CD4-positive, alpha-beta T cell treated with Interleukin-15 for 4 hours (primary cell): Measurements from ENCODE around the gene SGSM1.
A peak's percentile ranks its signal among the peaks of the same experiment; 100 is the strongest.

Experiments
- DNase-seq: peaks from one replicate; pipeline ENCODE4 v3.0.0-alpha.2; 2020; ENCODE audit warnings: low spot score

SGSM1 gene, protein sequence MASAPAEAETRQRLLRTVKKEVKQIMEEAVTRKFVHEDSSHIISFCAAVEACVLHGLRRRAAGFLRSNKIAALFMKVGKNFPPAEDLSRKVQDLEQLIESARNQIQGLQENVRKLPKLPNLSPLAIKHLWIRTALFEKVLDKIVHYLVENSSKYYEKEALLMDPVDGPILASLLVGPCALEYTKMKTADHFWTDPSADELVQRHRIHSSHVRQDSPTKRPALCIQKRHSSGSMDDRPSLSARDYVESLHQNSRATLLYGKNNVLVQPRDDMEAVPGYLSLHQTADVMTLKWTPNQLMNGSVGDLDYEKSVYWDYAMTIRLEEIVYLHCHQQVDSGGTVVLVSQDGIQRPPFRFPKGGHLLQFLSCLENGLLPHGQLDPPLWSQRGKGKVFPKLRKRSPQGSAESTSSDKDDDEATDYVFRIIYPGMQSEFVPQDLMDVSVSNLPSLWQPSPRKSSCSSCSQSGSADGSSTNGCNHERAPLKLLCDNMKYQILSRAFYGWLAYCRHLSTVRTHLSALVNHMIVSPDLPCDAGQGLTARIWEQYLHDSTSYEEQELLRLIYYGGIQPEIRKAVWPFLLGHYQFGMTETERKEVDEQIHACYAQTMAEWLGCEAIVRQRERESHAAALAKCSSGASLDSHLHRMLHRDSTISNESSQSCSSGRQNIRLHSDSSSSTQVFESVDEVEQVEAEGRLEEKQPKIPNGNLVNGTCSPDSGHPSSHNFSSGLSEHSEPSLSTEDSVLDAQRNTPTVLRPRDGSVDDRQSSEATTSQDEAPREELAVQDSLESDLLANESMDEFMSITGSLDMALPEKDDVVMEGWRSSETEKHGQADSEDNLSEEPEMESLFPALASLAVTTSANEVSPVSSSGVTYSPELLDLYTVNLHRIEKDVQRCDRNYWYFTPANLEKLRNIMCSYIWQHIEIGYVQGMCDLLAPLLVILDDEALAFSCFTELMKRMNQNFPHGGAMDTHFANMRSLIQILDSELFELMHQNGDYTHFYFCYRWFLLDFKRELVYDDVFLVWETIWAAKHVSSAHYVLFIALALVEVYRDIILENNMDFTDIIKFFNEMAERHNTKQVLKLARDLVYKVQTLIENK

DNA sequence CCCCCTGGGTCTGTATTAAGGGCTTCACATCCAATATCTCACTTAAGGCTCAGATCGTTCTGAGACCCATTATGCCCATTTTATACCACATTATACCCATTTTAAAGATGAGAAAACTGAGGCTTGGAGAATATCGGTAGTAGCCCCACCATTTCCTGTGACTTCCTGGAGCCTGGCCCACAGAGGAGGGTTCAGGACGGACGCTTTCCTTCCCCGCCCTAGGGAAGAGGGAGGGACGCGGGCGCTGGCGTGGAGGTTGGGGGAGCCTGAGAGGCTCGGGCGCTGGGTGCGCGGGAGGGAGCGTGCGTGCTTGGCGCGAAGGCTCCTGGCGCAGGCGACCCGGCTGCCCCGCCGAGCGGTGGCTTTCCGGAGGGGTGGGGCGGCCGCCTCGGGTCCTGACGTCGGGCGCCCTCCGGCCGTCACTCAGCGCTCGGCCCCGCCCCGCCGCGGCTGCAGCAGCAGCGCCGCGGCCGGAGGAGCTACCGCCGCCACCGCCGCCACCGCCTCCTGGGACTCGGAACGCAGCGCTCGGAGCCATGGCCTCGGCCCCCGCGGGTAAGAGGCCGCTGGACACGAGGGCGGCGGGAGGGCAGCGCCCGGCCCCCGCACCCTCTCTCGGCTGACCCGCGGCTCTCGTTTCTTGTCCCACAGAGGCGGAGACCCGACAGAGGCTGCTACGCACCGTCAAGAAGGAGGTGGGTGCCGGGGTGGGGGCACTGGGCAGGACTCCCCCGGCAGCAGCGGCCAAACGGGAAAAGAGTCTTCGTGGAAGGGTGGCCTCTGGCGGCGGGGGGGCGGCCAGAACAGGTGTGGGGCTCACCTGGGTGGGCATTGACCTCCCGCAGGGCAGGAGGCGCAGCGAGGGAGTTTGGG lies at the start of gene SGSM1:
Gene SGSM1 (plus strand): TSS at position 422 of the 873 bp plus-strand sequence. CDS start 115 bp downstream, at position 537.
- DNase-seq: peak; percentile 60

DNA sequence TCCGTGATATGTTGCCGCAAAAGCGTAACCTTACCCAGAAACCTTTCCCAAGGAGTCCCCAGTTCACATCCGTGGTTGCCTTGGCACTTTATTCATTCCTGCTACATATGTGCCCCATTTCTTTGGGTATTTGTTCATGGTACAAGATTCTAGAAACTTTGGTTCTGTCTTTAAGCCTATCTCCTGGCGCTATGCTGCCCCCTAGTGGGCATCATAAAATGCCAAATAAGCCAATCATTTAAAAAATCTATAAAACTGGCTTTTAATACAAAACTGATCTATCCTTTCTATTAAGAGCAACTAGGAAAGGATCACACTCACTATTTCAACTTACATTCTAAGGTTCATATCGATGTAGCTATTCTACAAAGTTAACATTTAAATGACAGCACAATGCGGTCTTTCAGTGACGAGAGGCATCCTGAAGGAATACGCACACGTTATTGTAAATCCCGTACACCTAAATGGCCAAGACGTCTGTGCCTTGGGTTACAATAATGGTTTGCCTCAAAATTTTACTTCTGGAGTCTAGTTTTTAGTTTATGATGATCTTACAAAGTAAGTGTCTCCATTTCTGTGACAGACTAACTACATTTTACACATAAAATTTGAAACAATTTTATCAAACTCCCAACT lies 47.7 kb upstream of the SGSM1 start:
- DNase-seq: peak; percentile 48

DNA sequence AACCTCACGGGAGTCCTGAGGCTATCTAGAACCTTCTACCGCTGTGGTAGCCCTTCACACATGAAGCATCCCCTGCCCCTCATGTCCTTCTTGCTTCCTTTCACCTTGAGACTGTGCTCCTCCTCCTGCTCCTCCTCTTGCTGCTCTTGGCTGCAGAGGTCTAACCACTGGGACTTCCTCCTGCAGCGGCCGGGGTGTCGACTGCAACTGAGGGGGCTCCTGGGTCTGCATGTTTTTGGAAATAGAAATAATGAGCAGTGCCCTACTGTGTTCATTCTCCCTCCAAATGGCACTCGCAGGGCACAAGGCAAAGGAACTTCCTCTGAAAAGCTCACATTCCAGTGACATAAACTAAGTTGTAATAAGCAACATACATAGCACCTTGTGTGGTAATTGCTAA lies 46.2 kb upstream of the SGSM1 start:
- DNase-seq: no peak

DNA sequence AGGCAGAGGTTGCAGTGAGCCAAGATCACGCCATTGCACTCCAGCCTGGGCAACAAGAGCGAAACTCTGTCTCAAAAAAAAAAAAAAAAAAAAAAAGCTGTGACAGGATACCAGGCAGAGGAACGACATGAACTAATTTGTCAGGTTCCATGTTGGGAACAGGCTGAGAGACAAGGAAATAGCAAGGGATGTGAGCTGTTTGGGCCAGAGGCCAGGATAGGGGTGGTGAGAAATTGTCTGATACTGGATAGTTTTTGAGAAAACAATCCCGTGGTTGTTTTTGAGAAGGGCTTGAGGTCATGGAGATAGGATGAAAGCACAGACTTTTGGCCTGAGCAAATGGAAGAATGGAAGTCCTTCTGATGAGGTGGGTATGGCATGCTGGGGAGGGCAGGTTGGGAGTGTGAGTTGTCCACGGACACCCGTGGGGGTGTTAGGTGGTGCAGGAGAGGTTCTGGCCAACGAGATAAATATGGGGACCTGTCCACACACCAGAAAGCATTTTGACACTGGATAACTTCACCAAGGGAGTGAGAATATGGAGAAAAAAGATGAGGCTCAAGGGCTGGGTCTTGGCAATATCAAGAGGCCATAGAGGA lies 45.2 kb upstream of the SGSM1 start:
- no peak for DNase-seq

DNA sequence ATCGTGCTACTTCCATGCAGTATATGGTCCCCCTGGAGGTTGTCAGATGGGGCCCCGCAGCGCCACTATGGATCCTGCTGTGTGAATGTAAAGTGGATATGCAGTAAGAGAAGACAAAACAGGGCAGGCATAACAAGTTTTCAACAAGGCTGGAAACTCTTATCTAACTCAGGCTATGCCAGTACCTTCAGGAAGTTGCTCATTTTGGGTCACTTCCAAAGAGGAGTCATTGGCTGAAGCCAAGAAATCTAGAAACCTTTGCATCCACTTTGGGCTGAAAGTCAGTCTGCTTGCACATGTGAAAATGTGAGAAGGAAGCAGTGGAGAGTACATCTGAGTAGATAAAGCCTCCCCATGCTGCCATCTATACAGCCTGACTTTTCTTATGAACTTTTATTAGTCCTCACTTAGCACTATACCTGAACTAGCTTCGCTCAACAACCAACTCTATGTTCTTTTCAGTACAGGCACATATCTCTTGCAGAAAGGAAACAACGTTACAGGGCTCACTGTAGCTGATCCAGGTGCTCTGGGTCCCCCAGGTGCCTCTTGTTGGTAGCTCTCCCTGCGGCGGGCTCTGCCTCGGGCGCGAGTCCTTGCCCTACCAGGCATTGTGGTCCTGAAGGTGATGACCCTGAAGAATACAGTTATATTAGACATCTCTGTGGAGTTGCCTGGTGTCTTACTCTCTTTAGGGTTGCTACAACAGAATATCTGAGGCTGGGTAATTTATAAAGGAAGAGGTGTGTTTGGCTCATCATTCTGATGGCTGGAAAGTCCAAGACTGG lies 43.9 kb upstream of the SGSM1 start:
- DNase-seq: no peak

DNA sequence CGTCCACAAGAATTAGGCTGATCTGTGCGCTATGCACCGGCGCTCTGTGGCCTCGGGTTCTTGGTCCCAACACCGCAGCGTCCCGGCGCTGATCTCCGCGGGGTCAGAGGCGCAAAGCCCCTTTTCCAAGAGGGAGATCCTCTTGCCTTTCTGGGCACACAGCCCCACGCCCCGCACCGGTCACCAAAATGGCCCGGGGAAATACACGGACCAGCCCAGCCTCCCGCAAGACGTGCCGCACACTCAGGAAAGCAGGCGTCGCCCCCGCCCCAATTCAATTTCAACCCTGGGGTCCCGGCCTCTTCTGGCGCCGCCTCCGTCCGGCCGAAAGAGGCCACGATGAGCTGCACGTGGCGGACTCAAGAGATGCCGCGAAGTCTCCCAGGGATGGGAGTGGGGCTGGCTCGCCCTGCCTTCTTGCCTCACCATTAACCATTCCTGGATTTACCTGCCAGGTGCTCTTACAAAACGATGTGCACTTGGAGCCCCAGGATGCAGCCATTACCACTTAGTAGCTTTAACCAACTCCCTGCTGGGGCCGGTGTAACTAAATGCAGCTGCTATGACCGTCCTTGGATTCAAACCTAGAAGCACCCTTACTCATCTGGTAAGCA lies 42.0 kb upstream of the SGSM1 start:
- DNase-seq: no peak

DNA sequence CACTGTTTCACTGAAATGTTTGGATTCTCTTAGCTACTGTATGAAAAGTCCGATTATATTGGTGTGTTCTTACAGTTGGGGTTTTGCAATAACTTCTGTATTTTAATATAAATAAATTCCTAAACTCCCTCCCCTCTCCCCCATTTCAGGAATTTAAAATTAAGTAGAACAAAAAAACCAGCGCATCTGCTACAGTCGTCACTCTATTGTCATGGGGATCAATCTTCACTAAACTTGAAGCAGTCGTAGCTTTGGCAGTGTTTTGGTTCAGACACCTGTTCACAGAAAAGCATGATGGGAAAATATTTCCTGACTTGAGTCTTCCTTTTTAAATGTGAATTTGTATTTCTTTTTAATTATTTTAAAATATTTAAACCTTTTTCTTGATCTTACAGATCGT lies 40.8 kb upstream of the SGSM1 start:
- DNase-seq: no peak

DNA sequence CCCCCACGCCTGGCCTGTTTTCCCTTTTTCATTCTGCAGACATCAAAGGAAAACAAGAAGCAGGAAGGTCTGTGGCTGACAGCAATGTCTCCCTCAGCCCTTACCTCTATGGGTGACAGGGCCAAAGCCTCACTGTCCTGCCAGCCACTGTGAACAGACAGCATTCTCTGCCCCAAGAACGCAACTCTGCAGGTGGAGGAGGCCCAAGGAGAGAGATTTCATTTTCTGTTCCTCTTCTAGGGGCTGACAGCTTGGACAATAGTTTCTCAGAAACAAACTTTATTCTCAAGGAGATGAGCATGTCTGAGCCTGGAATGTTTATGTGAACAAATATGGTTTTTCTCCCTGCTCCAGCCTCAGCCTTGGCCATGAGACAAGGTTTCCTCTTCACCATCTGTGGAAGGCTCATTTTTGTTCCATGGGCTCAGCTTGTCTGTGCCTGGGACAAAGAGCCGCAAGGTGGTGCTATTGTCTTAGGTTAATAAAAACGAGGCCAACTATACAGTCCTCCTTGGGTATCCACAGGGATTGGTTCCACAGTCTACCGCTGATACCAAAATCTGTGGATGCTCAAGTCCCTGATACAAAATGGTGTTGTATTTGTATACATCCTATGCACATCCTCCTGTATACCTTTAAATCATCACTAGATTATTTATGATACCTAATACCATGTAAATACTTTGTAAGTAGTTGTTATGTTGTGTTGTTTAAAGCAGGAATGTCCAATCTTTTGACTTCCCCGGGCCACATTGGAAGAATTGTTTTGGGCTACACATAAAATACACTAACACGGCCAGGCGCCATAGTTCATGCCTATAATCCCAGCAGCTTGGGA lies 37.3 kb upstream of the SGSM1 start:
- peak; percentile 7 for DNase-seq

DNA sequence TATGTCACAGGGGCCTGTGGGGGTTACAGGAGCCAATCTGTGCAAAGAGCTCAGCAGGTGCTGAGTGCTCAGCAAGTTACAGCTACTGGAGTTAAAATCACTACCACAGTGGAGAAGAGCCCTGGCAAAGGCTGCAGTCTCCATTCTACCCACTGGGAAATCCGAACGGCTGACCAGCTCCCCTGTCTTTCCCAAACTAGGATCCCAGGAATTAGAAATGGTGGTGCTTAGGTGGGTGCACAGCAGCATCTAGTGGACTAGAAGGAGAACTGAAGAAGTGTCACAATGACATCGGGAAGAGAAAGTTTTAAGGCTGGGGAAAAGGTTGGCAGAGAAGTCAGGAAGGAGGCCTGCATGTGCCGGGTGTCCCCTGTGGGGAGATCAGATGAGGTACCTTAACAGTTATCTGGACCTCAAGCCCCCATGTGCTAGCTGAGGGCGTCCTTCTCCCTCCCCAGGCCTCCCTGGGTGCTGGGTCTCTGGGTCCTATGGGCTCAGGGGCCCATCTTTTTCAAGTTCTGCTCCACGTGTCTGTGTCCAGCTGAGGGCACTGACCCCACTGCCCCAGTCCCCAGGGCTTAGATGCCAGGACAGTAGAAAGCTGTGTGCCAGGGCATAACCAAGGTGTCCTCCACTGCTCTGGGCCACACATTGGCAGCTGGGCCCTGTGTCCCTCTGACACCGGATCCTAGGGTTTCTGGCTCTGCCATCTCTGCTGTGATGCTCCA lies 33.4 kb upstream of the SGSM1 start:
- DNase-seq: no peak

DNA sequence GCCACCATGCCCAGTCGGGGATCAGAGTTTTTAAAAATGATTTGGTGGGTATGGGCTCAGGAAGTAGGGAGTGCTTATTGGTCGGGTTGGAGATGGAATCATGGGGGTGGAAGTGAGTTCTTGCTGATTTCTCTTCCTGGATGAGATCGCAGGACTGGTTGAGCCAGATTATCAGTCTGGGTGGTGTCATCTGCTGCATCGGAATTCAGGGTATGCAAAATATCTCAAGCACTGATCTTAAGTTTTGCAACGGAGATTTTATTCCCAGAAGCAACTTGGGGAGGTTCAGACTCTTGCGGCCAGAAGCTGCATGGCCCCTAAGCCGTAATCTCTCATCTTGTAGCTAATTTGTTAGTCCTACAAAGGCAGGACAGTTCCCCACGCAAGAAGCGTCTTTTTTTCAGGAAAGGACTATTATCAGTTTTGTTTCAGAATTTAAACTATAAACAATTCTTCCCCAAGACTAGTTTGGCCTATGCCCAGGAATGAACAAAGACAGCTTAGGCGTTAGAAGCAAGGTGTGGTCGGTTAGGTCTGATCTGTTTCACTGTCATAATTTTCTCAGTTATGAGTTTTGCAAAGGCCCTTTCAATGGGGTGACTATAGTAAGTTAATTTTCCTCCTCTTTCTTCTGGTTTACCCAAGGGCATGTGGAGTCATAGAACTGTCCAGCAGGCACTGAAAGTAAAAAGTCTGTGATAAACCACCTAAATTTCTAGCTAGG lies 30.1 kb upstream of the SGSM1 start:
- DNase-seq: no peak

DNA sequence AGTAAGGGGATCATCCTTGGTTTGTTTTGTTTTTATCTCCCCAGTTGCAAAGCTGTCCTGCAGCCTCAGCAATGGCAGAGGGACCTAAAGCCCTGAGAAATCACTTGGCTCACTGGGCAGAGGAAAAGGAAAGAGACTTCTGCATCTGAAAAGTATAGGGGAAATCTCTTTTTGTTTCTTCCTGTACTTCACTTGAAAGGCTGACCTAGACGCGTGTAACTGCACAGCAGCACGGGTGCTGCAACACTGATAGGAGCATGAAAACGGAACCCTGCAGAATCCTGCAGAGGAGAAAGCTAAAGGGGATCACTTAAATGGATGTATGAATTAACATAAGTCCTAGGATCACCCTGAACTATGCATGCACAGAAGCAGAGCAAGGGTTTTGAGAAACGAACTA lies 29.5 kb upstream of the SGSM1 start:
- no peak for DNase-seq

DNA sequence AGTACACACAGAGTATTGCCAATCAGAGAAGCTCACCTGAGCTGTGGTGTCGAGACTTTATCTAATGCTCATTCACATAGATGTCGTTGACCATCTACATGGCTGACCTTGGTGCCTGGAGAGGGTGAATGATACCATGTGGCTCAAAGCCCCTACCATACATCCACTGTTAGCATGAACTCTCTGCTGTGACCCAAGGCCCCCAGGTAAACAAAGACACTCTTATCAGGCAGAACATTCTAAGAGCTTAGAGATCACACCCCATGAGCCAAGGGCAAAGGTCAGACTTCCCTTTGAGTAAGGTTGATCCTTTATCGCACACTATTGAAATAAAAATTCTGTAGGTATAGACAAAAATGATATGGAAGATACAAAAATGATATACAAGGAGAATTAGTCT lies 16.5 kb upstream of the SGSM1 start:
- DNase-seq: no peak

DNA sequence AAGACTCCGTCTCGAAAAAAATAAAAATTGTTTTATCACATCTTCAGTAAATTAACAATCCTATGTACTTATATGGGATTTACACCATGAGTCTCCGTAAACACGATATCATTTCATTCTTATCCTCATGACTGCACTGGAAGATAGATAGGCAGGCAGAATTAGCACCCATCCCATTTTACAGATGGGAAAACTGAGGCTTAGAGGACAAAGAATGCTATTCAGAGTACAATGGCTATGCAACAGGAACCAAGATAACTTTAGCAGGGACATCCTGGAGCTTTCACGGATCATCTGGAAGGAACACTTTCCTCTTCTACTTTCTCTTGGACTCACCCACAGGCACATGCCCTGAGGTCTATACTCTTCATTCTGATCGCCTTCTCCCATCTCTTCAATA lies 14.6 kb upstream of the SGSM1 start:
- no peak for DNase-seq

DNA sequence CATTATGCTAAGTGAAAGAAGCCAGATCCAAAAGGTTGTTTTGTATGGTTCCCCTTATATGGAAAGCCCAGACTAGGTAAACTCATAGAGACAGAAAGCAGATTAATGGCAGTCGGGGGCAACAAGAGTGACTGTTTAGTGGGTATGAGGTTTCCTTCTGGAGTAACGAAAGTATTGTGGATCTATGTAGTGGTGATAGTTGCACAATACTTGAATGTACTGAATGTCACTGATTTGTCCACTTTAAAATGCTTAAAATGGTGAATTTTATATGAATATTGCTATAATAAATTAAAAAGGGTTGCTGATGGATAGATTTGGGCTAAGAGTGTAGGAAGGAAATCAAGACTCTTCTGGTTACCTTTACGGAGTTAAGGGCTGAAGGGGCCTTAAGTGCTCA lies 10.0 kb upstream of the SGSM1 start:
- no peak for DNase-seq

DNA sequence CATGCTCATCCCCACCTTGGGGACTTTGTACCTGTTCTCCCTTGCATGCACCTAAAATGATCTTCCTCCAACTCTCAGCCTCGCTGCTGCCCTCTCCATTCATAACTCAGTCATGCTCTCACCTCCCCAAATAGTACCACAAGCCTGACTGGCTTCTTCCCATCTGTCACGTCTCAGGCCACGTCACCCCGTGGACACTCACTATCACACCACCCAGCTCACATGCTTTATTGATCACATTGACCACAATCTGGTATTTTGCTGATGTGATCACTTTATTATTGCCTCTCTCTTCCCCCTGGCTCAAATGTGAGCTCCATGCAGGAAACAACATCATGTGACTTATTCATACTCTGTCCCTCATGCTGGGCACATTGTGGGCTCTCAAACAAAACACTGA lies 9.2 kb upstream of the SGSM1 start:
- no peak for DNase-seq

DNA sequence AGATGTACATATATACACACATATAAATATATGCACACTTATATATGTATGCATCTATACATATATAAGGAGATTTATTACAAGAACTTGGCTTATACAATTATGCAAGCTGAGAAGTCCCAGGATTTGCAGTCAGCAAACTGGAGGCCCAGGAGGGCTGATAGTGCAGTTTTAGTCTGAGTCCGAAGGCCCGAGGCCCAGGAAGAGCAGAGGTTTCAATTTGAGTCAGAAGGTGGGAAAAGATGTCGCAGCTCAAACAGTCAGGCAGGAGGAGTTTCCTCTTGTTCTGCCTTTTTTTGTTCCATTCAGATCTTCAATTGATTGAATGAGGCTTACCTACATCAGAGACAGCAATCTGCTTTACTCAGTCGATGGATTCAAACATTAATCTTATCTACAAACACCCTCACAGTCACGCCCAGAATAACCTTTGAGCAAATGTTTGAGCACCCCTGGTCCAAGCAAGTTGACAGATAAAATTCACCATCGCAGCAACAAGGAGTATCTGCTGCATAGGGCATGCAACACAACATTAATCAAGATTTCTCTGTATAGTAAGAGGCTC lies 4.0 kb upstream of the SGSM1 start:
- DNase-seq: no peak

DNA sequence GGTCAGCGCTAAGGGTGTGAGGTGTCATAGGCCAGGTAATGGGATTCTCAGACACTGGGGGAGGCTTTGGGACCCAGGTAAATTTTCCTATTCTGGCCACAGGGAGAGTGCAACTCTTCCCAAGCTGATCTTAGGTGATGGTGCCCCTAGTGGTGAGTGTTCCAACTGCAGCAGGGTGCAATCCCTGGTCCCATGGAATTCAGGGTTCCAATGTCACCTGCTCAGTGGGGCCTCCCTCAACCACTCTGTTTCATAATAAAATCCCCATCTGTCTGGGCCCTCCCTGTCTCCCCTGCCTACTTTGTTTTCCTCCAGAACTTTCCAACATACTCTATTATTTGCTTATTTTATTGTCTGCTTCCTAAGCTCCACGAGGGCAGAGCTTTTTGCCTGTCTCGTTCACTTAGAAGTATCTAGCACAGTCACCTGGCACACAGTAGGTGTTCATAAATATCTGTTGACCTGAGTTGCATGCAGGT lies 2.9 kb upstream of the SGSM1 start:
- DNase-seq: peak; percentile 57
